Heart left ventricle (tissue), 16 donors: ENCODE data around the gene INSM1. TPM values are rescaled to one million over a fixed set of nuclear protein-coding genes. Genes with fewer than 3 reads are reported as not detected.

ENCODE experiments used
- ATAC-seq, 4 donors: fragments of 200-7000 bp; cut with Tn5 transposase; one replicate each; pipeline ENCODE4 v1.9.1; 2020 to 2022; ENCODE audit warnings: moderate library complexity in 4 of 4, mild to moderate bottlenecking in 3 of 4, moderate number of reproducible peaks in 1 of 4
- DNase-seq, 5 donors: peaks; one replicate each; pipeline ENCODE4 v3.0.0-alpha.2; 2020
- H3K27ac ChIP-seq, 12 donors: fragments of 200-600 bp; sonication (generic) in 4 of 12; one replicate each; pipeline versions ENCODE4 v1.5.0 to v1.8.0; 2016 to 2022; ENCODE audit warnings: mild to moderate bottlenecking in 2 of 12
- H3K27me3 ChIP-seq, 9 donors: fragments of 200-600 bp; sonication (generic) in 2 of 9; one replicate each; pipeline versions ENCODE4 v1.5.1 to v1.8.0; 2016 to 2022; ENCODE audit warnings: mild to moderate bottlenecking in 3 of 9
- H3K36me3 ChIP-seq, 9 donors: fragments of 200-600 bp; sonication (generic) in 2 of 9; one replicate each; pipeline versions ENCODE4 v1.5.0 to v1.8.0; 2018 to 2022; ENCODE audit warnings: mild to moderate bottlenecking in 2 of 9
- H3K4me1 ChIP-seq, 12 donors: fragments of 200-600 bp; sonication (generic) in 4 of 12; one replicate each; pipeline versions ENCODE4 v1.5.0 to v1.8.0; 2016 to 2022; ENCODE audit warnings: mild to moderate bottlenecking in 3 of 12
- H3K4me3 ChIP-seq, 12 donors: fragments of 200-600 bp; sonication (generic) in 4 of 12; one replicate each; pipeline versions ENCODE4 v1.5.0 to v1.8.0; 2017 to 2022; ENCODE audit warnings: mild to moderate bottlenecking in 9 of 12, moderate library complexity in 4 of 12
- H3K9me3 ChIP-seq, 12 donors: fragments of 200-600 bp; sonication (generic) in 4 of 12; one replicate each; pipeline versions ENCODE4 v1.5.0 to v1.8.0; 2016 to 2022; ENCODE audit warnings: mild to moderate bottlenecking in 1 of 12
- CTCF ChIP-seq, 12 donors: fragments of 200-600 bp; sonication (generic) in 4 of 12; IDR thresholded peaks; one replicate each; pipeline versions ENCODE4 v1.5.0 to v1.8.0; 2018 to 2022; ENCODE audit warnings: antibody characterized with exemption in 12 of 12, mild to moderate bottlenecking in 5 of 12
- POLR2A ChIP-seq, 2 donors: fragments of 450-650 bp; IDR thresholded peaks; one replicate each; pipeline ENCODE4 v1.6.1; 2017; ENCODE audit warnings: antibody characterized with exemption in 2 of 2, mild to moderate bottlenecking in 2 of 2, moderate library complexity in 2 of 2
- WGBS, 4 donors: extraction: QIAGEN DNeasy Blood & Tissue Kit in 2 of 4; methylation state at CpG; one replicate each; pipeline versions ENCODE4 v1.1.5 to v1.1.7; 2013 to 2018; 5-methylcytosine and 5-hydroxymethylcytosine counted together
- intact Hi-C, 10 donors: fragments of 100-400 bp; cut with DNase I; formaldehyde crosslinking; loops; one replicate each; pipeline versions ENCODE4 v1.11.1 to v1.14.2; 2022
- polyA plus RNA-seq, 2 donors: library from polyadenylated mRNA; stranded (reverse); fragments of 200-250 nt; gene quantifications; one replicate each; pipeline ENCODE4 v1.2.3, GENCODE V29; 2013
- total RNA-seq, 9 donors: library from RNA; depleted of rRNA in 2 of 9; stranded (reverse); fragments of >200 nt in 2 of 9; fragmentation: NEBNext Ultra II Directional in 3 of 9; extraction: Animal tissue kit (Norgen Biotek cat#: 25700) in 3 of 9; gene quantifications; one replicate each; pipeline versions ENCODE4 v1.1.0 to v1.2.4, GENCODE V29; 2016 to 2023
- donor health status: ischemic (EF 13 %, LVEDD 7.1; RV severe dilation, severe dysfunction).
- donor health status: healthy with polysubstance abuse.
- donor health status: DM: no; HTN: yes; CAD: no.
- donor health status: DM: no; HTN: no; CAD: no.
- donor health status: ischemic (EF 25% LVEDD 6.9; RV normal size, moderate dysfunction).
- donor health status: ischemic (EF 25% LVEDD 5.7; RV mildly dilated, moderate dysfunction).
- donor health status: healthy.
- donor health status: DM: yes; HTN: yes; CAD: no.
- donor health status: ischemic (EF 35%, LVEDD 5.7; RV mildly dilated, moderate dysfunction).
- donor health status: nonischemic (EF 11% LVEDD 7.7; RV severe dilation, severe dysfunction).
- donor health status: DM: yes; HTN: yes; CAD: no.
- donor health status: PGD.
- donor health status: ischemic (EF 29% LVEDD 5.4; RV normal size, mild dysfunction).
- donor health status: nonischemic (EF 23%, LVEDD 6.1; RV moderate dilation, normal function).

INSM1 gene
- total and polyA plus RNA-seq, 11 donors = 0.08 TPM; not detected in 10

DNA sequence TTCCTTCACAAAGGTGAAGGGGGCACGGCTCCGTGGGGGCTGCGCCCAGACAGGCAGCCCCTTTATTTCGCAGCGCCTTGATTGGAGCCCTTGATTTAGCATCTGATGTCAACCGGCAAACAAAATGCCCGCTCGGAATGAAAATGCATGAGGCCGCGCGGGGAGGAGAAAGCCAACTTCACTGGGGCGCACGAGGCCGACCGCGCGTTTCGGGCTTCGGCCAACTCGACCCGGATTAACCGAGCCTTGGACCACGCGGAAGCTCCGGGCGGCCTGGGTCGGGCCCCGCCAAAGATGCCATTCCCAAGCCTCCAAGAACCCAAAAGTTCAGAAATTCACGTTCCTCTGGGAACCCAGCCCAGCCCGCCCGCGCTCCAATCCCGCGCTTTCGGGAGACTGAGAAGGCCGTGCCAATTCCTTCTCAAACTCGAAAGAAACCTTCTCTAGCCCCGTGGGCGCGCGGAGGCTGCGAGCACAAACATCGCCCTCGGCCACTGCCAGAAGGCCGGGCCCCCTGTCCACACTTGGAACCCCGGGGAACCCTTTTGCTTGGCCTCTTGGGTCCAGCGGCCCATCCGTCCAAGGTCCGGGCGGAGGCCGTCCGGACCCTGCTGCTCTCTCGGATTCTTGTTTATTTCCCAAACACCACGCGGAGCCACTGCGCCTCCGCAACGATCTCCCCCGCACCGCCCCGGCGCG, 879 bp upstream of the INSM1 start:
- Histone ChIP-seq H3K9me3 (no peaks in the 10 kb centered on the region), H3K4me3 (peak overlapping the region in 6 of 12 donors; percentile 8 to 46 (median 22)), H3K27me3 (peaks cover 59 to 93% (median 82%) of the 10 kb centered on the region in 9 donors), H3K27ac (no peak overlapping the region), H3K36me3 (no peaks in the 10 kb centered on the region), H3K4me1 (peaks cover 0 to 53% (median 10%) of the 10 kb centered on the region in 12 donors)
- intact Hi-C loops = loop anchor here in 5 of 10 donors (10.0 kb wide), 3 partner anchors 78 to 198 kb away; no protein-coding TSS in a partner anchor
- TF ChIP-seq CTCF (IDR thresholded peaks at IDR 0.05) = no peak
- TF ChIP-seq POLR2A (IDR thresholded peaks at IDR 0.05) = no peak
- ATAC-seq (no peak), DNase-seq (no peak)
- 1 to 3% (median 1%) methylated on average over 24 to 63 of the region's 63 CpGs for WGBS, 4 donors

DNA sequence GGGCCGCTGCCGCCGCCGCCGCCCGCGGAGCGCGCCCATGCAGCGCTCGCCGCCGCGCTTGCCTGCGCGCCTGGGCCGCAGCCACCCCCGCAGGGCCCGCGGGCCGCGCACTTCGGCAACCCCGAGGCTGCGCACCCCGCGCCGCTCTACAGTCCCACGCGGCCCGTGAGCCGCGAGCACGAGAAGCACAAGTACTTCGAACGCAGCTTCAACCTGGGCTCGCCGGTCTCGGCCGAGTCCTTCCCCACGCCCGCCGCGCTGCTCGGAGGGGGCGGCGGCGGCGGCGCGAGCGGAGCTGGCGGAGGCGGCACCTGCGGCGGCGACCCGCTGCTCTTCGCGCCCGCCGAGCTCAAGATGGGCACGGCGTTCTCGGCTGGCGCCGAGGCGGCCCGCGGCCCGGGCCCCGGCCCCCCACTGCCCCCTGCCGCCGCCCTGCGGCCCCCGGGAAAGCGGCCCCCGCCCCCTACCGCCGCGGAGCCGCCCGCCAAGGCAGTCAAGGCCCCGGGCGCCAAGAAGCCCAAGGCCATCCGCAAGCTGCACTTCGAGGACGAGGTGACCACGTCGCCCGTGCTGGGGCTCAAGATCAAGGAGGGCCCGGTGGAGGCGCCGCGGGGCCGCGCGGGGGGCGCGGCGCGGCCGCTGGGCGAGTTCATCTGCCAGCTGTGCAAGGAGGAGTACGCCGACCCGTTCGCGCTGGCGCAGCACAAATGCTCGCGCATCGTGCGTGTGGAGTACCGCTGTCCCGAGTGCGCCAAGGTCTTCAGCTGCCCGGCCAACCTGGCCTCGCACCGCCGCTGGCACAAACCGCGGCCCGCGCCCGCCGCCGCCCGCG, 730 bp downstream of the INSM1 start:
- ATAC-seq (no peak), DNase-seq (no peak)
- H3K36me3 ChIP-seq = no peaks in the 10 kb centered on the region
- H3K9me3 ChIP-seq = no peaks in the 10 kb centered on the region
- 0 to 1% (median 1%) methylated on average over 8 to 130 of the region's 130 CpGs for WGBS, 4 donors
- no peak overlapping the region for H3K27ac ChIP-seq
- peaks cover 0 to 47% (median 8%) of the 10 kb centered on the region in 12 donors for H3K4me1 ChIP-seq
- peak overlapping the region in 11 of 12 donors; percentile 11 to 46 (median 26) for H3K4me3 ChIP-seq
- intact Hi-C loops = loop anchor here in 5 of 10 donors (10.0 kb wide), 3 partner anchors 76 to 196 kb away; no protein-coding TSS in a partner anchor
- peaks cover 60 to 94% (median 83%) of the 10 kb centered on the region in 9 donors for H3K27me3 ChIP-seq
- TF ChIP-seq POLR2A (IDR thresholded peaks at IDR 0.05) (no peak), CTCF (IDR thresholded peaks at IDR 0.05) (no peak)

GRCh38 chr20:20369250-20370093, 1.6 kb downstream of the INSM1 start:
- peaks cover 54 to 94% (median 81%) of the 10 kb centered on the region in 9 donors for H3K27me3 ChIP-seq
- intact Hi-C loops = loop anchor here in 5 of 10 donors (10.0 kb wide), 3 partner anchors 75 to 195 kb away; no protein-coding TSS in a partner anchor
- WGBS, 4 donors = 2 to 8% (median 2%) methylated on average over 48 to 86 of the region's 86 CpGs

More at GRCh38 chr20:20369250-20370093, 1.6 kb downstream of the INSM1 start:
- DNase-seq (no peak), ATAC-seq (peak in 1 of 4 donors; percentile 33)
- Histone ChIP-seq H3K4me3 (peak overlapping the region in 10 of 12 donors; percentile 17 to 46 (median 24)), H3K36me3 (no peaks in the 10 kb centered on the region), H3K4me1 (peaks cover 0 to 39% (median 8%) of the 10 kb centered on the region in 12 donors), H3K9me3 (no peaks in the 10 kb centered on the region), H3K27ac (no peak overlapping the region)
- TF ChIP-seq CTCF (IDR thresholded peaks at IDR 0.05) (no peak), POLR2A (IDR thresholded peaks at IDR 0.05) (no peak)
